GM19463 (cell line): Measurements from ENCODE around the gene KCNK4.

Experiments used
- ATAC-seq: cut with Tn5 transposase; IDR thresholded peaks from one replicate; pipeline ENCODE4 v1.9.1; 2021; ENCODE audit warnings: mild to moderate bottlenecking, moderate library complexity; ENCODE audit not compliant: unreplicated experiment

KCNK4 gene

GRCh38 chr11:64289002-64289564 lies 2.0 kb upstream of the KCNK4 start:
- no peak for ATAC-seq

GRCh38 chr11:64290352-64291261 lies 495 bp upstream of the KCNK4 start:
- ATAC-seq: no peak

GRCh38 chr11:64291752-64292459 lies 804 bp downstream of the KCNK4 start:
- ATAC-seq: no peak

DNA sequence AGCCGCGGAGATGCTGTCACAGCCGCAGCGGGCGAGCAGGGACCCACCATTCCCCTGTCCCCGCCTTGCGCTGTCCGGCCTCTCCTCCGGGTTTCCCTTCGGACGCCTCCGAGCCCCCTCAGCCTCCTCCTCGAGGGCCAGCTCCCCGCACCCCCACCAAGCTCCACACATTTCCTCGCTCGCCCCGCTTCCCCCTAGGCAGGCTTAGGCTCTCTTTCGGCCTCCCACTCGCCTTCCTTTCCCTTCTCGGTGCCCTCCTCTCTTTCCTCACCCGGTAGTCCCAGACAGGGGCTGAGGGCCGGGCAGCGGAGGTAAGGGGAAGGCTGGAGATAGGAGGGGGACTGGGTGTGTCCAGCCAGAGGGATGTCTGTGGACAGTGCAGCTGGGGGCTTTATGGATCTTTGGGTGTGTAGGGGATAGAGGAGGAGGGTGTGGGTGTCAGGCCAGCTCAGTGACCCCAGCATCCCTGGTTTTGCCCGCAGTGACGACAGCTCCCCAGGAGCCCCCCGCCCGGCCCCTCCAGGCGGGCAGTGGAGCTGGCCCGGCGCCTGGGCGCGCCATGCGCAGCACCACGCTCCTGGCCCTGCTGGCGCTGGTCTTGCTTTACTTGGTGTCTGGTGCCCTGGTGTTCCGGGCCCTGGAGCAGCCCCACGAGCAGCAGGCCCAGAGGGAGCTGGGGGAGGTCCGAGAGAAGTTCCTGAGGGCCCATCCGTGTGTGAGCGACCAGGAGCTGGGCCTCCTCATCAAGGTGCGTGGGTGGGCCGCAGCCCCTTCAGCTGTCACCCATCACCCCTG lies 1.6 kb downstream of the KCNK4 start:
- ATAC-seq: no peak

- ATAC-seq: no peak
Measured at GRCh38 chr11:64294774-64295173, 3.7 kb downstream of the KCNK4 start.

- no peak for ATAC-seq
Measured at GRCh38 chr11:64295760-64296159, 4.7 kb downstream of the KCNK4 start.

DNA sequence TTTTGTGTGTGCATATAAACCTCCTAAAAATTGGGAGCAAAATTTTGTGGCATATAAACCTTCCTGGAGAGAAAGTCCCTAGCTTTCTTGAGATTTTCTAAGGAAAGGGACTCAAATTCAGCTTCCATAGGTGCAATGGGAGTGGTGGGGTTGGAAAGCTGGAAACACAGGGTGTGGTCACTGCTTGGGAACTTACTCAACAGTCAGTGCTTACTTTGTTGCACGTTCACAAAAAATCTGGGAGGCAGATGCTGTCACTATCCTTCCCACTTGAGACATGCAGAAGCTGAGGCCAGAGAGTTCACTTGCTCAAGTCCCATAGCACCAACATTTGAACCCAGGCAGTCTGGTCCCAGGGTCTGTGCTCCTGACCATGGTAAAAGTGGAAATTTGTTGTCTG lies 5.1 kb downstream of the KCNK4 start:
- ATAC-seq: no peak

- no peak for ATAC-seq
Measured at GRCh38 chr11:64296830-64297698, 6.0 kb downstream of the KCNK4 start.

- ATAC-seq: no peak
Measured at GRCh38 chr11:64297699-64298358, 6.7 kb downstream of the KCNK4 start.

DNA sequence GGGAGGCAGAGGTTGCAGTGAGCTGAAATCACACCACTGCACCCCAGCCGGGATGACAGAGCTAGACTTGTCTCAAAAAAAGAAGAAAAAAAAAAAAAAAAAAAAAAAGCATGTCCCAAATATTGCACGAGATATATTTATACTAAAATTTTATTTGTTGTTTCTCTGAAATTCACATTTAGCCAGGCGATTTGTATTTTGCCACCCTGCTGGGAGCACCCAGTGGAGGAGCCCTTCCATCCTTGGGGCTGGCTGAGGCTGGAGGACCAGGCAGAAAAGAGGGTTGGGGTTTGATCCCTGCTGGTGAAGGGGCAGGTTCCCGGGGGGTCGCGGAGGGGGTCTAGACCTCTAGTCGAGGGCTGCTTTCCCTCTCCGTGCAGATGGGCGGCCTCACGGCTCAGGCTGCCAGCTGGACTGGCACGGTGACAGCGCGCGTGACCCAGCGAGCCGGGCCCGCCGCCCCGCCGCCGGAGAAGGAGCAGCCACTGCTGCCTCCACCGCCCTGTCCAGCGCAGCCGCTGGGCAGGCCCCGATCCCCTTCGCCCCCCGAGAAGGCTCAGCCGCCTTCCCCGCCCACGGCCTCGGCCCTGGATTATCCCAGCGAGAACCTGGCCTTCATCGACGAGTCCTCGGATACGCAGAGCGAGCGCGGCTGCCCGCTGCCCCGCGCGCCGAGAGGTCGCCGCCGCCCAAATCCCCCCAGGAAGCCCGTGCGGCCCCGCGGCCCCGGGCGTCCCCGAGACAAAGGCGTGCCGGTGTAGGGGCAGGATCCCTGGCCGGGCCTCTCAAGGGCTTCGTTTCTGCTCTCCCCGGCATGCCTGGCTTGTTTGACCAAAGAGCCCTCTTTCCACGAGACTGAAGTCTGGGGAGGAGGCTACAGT lies 8.1 kb downstream of the KCNK4 start:
- ATAC-seq: no peak

DNA sequence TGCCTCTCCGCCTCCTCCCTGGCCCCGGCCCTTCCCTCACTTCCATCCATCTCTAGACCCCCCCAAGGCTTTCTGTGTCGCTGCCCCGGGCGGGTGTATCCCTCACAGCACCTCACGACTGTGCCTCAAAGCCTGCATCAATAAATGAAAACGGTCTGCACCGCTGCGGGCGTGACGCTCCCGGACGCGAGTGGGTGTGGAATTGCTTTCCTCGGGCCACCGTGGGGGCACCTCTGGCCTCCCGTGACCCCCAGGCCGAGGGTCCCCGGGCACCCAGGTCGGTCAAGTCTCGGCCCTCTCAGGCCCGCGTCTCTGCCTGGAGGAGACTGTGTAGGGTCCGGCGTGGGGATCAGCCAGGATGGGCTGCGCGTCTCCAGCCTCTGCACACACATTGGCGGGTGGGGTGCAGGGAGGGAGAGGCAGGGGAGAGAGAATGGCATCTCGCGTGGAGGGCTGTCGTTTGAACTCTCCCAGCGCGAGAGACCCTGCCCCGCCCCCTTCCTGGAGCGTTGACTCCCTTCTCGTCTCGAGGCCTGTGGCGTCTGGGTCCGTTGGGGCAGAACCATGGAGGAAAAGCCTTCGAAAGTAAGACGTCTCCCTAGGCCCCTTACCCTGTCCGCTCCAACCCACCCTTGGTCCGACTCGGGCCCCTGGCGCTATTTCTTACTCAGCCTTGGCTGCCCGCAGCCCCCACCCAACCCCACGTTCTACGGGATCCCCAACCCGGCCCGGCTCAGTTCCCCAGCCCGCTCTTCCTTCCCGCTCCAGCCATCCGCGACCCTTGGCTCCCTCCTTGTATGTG lies 8.9 kb downstream of the KCNK4 start, which contains the start of gene CATSPERZ:
CATSPERZ (plus strand) TSS at position 512 of the 802 bp plus-strand sequence; CDS start at position 565, 53 bp downstream.
- no peak for ATAC-seq

- no peak for ATAC-seq
Measured at GRCh38 chr11:64303109-64304031, 12.3 kb downstream of the KCNK4 start.

GRCh38 chr11:64304032-64304315 lies 12.9 kb downstream of the KCNK4 start:
- no peak for ATAC-seq

GRCh38 chr11:64304316-64305072 lies 13.4 kb downstream of the KCNK4 start:
- ATAC-seq: peak; percentile 30

GRCh38 chr11:64305075-64305690 lies 14.1 kb downstream of the KCNK4 start, which contains the start of gene ESRRA:
TSS of gene ESRRA (plus strand) at chr11:64305524. CDS start at chr11:64307180, 1,656 bp downstream.
- peak; percentile 69 for ATAC-seq
